Activated CD8-positive, alpha-beta memory T cell treated with anti-CD3 and anti-CD28 coated beads, Interleukin-2, amount 50 U/mL, for 1 hour (primary cell): ENCODE measurements around the gene PEMT.

Experiments used
- DNase-seq: peaks from one replicate; pipeline ENCODE4 v3.0.0-alpha.2; 2020; ENCODE audit errors: extremely low read depth

Gene PEMT

GRCh38 chr17:17570798-17571716, 20.5 kb downstream of the PEMT start:
- no peak for DNase-seq

GRCh38 chr17:17570140-17570797, 21.2 kb downstream of the PEMT start:
- no peak for DNase-seq

- DNase-seq: no peak
Measured at GRCh38 chr17:17569691-17570090, 21.8 kb downstream of the PEMT start.

- DNase-seq: no peak
Measured at GRCh38 chr17:17568772-17569195, 22.7 kb downstream of the PEMT start.

GRCh38 chr17:17567631-17568030, 23.9 kb downstream of the PEMT start:
- no peak for DNase-seq

GRCh38 chr17:17566896-17567513, 24.5 kb downstream of the PEMT start:
- DNase-seq: no peak

GRCh38 chr17:17565471-17566339, 25.8 kb downstream of the PEMT start:
- DNase-seq: no peak

- DNase-seq: no peak
Measured at GRCh38 chr17:17564896-17565295, 26.6 kb downstream of the PEMT start.

GRCh38 chr17:17564323-17564722, 27.2 kb downstream of the PEMT start:
- DNase-seq: no peak

- no peak for DNase-seq
Measured at GRCh38 chr17:17563530-17563929, 28.0 kb downstream of the PEMT start.

GRCh38 chr17:17562146-17562511, 29.4 kb downstream of the PEMT start:
- DNase-seq: no peak

GRCh38 chr17:17561408-17562145, 29.9 kb downstream of the PEMT start:
- DNase-seq: no peak

- DNase-seq: no peak
Measured at GRCh38 chr17:17560975-17561374, 30.5 kb downstream of the PEMT start.

- no peak for DNase-seq
Measured at GRCh38 chr17:17560167-17560566, 31.3 kb downstream of the PEMT start.

- DNase-seq: no peak
Measured at GRCh38 chr17:17559164-17559563, 32.3 kb downstream of the PEMT start.

- no peak for DNase-seq
Measured at GRCh38 chr17:17558431-17558830, 33.1 kb downstream of the PEMT start.

GRCh38 chr17:17557796-17558195, 33.7 kb downstream of the PEMT start:
- no peak for DNase-seq

GRCh38 chr17:17556671-17557070, 34.8 kb downstream of the PEMT start:
- DNase-seq: no peak

GRCh38 chr17:17555906-17556305, 35.6 kb downstream of the PEMT start:
- DNase-seq: no peak

- no peak for DNase-seq
Measured at GRCh38 chr17:17555151-17555550, 36.4 kb downstream of the PEMT start.

- DNase-seq: no peak
Measured at GRCh38 chr17:17554266-17554665, 37.2 kb downstream of the PEMT start.
